Ascending aorta (tissue), 2 donors: Measurements from ENCODE around the gene PCSK5. TPM values are rescaled to one million over a fixed set of nuclear protein-coding genes. Genes with fewer than 3 reads are reported as not detected.

Source experiments
- DNase-seq, 2 donors: peaks; one replicate each; pipeline ENCODE4 v3.0.0-alpha.2; 2019; ENCODE audit warnings: low spot score in 2 of 2
- H3K27ac ChIP-seq, 2 donors: fragments of 200-600 bp; sonication (generic); one replicate each; pipeline ENCODE4 v1.5.1; 2016 to 2017; ENCODE audit warnings: mild to moderate bottlenecking in 1 of 2
- H3K27me3 ChIP-seq: fragments of 200-600 bp; sonication (generic); one replicate; pipeline ENCODE4 v1.5.1; 2017
- H3K36me3 ChIP-seq, 2 donors: fragments of 200-600 bp; sonication (generic); one replicate each; pipeline ENCODE4 v1.5.1; 2016
- H3K4me1 ChIP-seq, 2 donors: fragments of 200-600 bp; sonication (generic); one replicate each; pipeline ENCODE4 v1.5.1; 2016 to 2017; ENCODE audit warnings: mild to moderate bottlenecking in 1 of 2
- H3K4me3 ChIP-seq, 2 donors: fragments of 200-600 bp; sonication (generic); one replicate each; pipeline ENCODE4 v1.5.1; 2016 to 2017; ENCODE audit warnings: mild to moderate bottlenecking in 1 of 2
- H3K9me3 ChIP-seq, 2 donors: fragments of 200-600 bp; sonication (generic); one replicate each; pipeline ENCODE4 v1.5.1; 2016
- CTCF ChIP-seq, 3 experiments: fragments of 200-600 bp in 2 of 3; fragments of 450-650 bp in 1 of 3; sonication (generic) in 2 of 3; IDR thresholded peaks; one replicate each; pipeline ENCODE4 v1.5.1; 2016 to 2019; ENCODE audit warnings: antibody characterized with exemption in 3 of 3, mild to moderate bottlenecking in 1 of 3, moderate library complexity in 1 of 3
- intact Hi-C: fragments of 100-400 bp; cut with DNase I; formaldehyde crosslinking; loops from one replicate; pipeline ENCODE4 v1.15.1; 2023
- total RNA-seq: library from RNA; depleted of rRNA; stranded (reverse); fragments of >200 nt; gene quantifications from one replicate; pipeline ENCODE4 v1.1.0, GENCODE V29; 2016

Gene PCSK5
- total RNA-seq, 1 donor from 2014 or later, result 66.3 TPM

GRCh38 chr9:75912951-75913350 lies 22.5 kb downstream of the PCSK5 start:
- DNase-seq, result no peak
- Histone ChIP-seq H3K4me1 (peaks cover 0 to 6% of the 10 kb centered on the region in 2 donors), H3K36me3 (no peaks in the 10 kb centered on the region), H3K27ac (no peak overlapping the region), H3K4me3 (no peak overlapping the region), H3K9me3 (no peaks in the 10 kb centered on the region), H3K27me3 (no peaks in the 10 kb centered on the region)
- intact Hi-C loops, result no loop called here
- TF ChIP-seq CTCF (IDR thresholded peaks at IDR 0.05), result no peak

- Histone ChIP-seq H3K27ac (no peak overlapping the region), H3K36me3 (no peaks in the 10 kb centered on the region), H3K4me1 (no peaks in the 10 kb centered on the region), H3K4me3 (no peak overlapping the region), H3K9me3 (no peaks in the 10 kb centered on the region), H3K27me3 (no peaks in the 10 kb centered on the region)
- TF ChIP-seq CTCF (IDR thresholded peaks at IDR 0.05), result no peak
- intact Hi-C loops, result no loop called here
- DNase-seq, result no peak
Observed at GRCh38 chr9:75914002-75914401, 23.5 kb downstream of the PCSK5 start.

- Histone ChIP-seq H3K9me3 (no peaks in the 10 kb centered on the region), H3K36me3 (no peaks in the 10 kb centered on the region)
- intact Hi-C loops, result no loop called here
Observed at GRCh38 chr9:75914883-75915452, 24.5 kb downstream of the PCSK5 start.

GRCh38 chr9:75918154-75918553 lies 27.7 kb downstream of the PCSK5 start:
- Histone ChIP-seq H3K4me1 (no peaks in the 10 kb centered on the region), H3K27me3 (no peaks in the 10 kb centered on the region), H3K4me3 (no peak overlapping the region), H3K27ac (no peak overlapping the region), H3K36me3 (no peaks in the 10 kb centered on the region), H3K9me3 (no peaks in the 10 kb centered on the region)
- no peak for TF ChIP-seq CTCF (IDR thresholded peaks at IDR 0.05)
- DNase-seq, result no peak
- intact Hi-C loops, result no loop called here

More at GRCh38 chr9:75914883-75915452, 24.5 kb downstream of the PCSK5 start:
- no peak for DNase-seq
- no peak for TF ChIP-seq CTCF (IDR thresholded peaks at IDR 0.05)
- Histone ChIP-seq H3K27ac (no peak overlapping the region), H3K27me3 (no peaks in the 10 kb centered on the region), H3K4me3 (no peak overlapping the region), H3K4me1 (no peaks in the 10 kb centered on the region)

GRCh38 chr9:75918909-75919308 lies 28.4 kb downstream of the PCSK5 start:
- Histone ChIP-seq H3K4me1 (no peaks in the 10 kb centered on the region), H3K27me3 (no peaks in the 10 kb centered on the region), H3K27ac (no peak overlapping the region), H3K4me3 (no peak overlapping the region), H3K9me3 (no peaks in the 10 kb centered on the region), H3K36me3 (no peaks in the 10 kb centered on the region)
- DNase-seq, result no peak
- TF ChIP-seq CTCF (IDR thresholded peaks at IDR 0.05), result no peak
- intact Hi-C loops, result no loop called here
